Muscle of arm (tissue), 12 donors: ENCODE results near the gene DPYSL3. TPM values are rescaled to one million over a fixed set of nuclear protein-coding genes. Genes with fewer than 3 reads are reported as not detected.

Experiments
- DNase-seq: peaks from one replicate; pipeline ENCODE4 v3.0.0-alpha.2; 2013
- polyA plus RNA-seq, 12 donors: library from polyadenylated mRNA; unstranded; fragments of 120-200 nt; gene quantifications; one replicate each; pipeline ENCODE4 v1.2.1, GENCODE V29; 2013; ENCODE audit not compliant: insufficient read length in 12 of 12

DPYSL3 gene
- polyA plus RNA-seq, 12 donors: 96.8 to 167 (median 117) TPM; not detected in 1

GRCh38 chr5:147406636-147407035 is 103.2 kb downstream of the DPYSL3 start:
- no peak for DNase-seq

DNA sequence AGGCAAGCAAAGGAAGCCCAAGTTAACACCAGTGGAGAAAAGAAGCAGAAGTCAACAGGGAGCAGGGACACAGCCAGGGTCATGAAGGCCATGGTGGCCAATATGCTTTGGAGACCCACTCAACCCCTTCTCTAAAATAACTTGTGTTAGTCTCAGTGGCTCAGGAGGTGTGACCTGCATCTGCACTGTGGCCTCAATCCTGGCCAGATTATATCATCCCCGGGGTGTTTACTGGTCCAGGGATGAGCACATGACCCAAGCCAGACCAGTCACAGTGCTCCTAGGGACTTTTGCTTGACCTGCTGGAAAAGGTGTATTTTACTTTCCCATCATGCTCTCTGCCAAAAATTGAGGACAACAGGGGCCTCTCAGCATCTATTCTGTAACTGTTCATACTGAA is 105.2 kb downstream of the DPYSL3 start:
- DNase-seq: no peak

DNA sequence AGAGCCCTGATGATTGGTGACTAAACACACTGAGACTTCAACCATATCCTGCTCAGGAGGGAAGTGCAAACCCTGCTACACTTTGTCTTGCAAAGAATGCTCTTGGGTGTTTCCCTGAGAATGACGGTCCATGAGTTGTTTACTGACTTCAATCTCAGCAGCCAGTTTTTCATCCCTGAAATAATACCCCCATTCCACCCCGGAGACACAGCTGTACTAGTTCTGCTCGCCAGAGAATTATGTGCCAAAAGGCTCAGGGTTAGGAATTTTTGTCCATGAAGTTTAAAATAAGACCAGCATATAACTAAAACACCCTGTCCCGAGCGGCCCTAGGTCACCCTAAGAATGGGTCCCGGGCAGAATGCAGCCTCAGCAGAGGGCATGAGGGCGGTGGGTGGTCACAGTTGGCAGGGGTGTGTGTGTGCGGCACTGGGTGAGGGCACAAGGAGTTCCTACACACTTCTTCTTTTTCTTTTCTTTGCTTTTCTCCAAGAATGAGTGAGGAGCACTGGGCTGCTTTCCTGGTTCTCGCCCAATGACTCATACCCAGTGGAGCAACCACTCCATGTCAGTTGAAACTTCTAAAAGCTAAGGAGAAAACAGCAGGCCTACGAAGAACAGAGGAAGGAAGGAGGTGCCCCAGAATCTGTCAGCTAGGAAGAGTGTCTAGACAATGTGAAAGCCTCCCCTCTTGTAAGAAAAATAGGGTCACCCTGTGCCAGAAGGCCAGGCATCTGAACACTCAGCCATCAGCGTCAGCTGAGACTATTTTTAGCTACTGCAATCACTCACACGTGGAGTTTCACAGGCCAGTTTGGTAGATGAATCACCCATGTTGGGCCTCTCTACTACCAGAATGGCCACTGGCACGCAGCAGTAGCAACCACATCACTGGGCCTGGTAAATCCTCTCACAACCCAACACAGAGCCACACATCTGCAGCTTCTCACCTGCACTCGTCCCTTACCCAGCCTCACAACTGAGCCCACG is 105.9 kb downstream of the DPYSL3 start:
- peak; percentile 35 for DNase-seq

GRCh38 chr5:147400881-147401280 is 109.0 kb downstream of the DPYSL3 start:
- no peak for DNase-seq

- DNase-seq: no peak
These were observed 109.6 kb downstream of the DPYSL3 start for GRCh38 chr5:147400126-147400809.

DNA sequence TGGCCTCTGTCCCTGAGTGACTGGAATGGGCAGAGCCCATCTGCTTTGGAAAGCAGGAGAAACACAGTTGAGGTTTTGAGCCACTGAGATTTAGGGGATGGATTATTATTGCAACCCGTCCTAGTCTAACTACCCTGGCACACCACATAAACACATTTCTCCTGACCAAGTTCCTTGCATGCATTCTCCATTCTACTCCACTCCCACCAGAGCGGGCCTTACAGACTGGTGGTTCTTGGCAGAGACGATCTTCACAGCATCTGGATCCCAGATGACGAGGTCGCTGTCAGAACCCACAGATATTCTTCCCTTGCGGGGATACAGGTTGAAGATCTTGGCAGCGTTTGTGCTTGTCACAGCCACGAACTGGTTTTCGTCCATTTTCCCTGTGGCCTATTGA is 111.0 kb downstream of the DPYSL3 start:
- no peak for DNase-seq

GRCh38 chr5:147397616-147398015 is 112.3 kb downstream of the DPYSL3 start:
- DNase-seq: no peak

- no peak for DNase-seq
These were observed 113.6 kb downstream of the DPYSL3 start for GRCh38 chr5:147396070-147396823.

DNA sequence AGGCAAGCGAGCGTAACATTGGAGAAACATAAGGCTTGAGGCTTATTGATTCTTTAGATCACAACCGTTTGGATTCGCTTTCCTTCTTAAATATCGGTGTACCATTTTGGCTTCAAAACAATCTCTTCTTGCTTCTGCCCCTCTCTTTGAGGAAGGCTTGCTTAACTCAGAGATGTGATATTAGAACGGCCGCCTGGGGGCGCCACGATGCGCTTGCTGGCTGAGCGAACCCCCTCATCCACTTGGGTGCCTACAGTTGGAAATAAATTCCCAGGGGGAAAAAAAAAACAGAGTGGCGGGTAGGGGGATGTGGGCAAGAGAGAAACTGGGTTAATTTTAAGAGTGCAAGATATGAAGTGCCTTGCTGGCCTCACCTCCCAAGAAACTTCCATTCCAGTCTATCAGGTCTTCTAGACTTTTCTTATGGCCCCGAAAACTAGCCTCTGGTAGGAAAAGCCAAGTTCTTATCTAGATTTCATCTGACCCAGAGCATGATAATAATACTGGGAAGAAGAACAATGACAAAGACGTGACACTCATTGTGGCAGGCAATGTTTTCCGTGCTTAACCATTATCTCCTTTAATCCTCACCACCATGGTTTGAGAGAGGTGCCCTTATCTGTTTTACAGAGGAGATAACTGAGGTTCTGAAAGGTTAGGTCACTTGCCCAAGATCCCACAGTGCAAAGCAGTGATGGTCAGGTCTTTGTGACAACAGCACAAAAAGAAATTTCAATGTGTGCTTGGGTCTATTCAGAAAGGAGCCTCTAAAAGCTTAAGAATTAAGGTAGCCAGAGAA is 115.8 kb downstream of the DPYSL3 start:
- DNase-seq: no peak

DNA sequence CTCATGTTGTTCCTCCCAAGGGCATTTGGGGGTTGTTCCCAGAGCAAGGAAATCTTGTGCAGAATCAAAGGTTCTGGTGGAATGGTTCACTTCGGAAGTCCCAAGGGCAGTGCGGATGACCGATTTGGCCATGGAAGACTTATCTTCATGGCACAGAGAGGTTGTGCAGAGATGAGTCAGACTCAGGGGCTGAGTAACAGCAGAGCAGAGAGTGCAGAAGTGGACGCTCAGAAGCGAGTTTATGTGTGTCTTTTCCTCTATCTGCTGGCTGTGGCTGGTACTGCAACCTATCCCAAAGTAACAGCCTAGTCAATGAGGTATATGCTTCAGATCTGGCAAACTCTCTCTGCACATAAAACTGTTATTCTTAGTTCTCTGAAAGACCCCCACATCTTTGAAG is 118.1 kb downstream of the DPYSL3 start:
- no peak for DNase-seq

DNA sequence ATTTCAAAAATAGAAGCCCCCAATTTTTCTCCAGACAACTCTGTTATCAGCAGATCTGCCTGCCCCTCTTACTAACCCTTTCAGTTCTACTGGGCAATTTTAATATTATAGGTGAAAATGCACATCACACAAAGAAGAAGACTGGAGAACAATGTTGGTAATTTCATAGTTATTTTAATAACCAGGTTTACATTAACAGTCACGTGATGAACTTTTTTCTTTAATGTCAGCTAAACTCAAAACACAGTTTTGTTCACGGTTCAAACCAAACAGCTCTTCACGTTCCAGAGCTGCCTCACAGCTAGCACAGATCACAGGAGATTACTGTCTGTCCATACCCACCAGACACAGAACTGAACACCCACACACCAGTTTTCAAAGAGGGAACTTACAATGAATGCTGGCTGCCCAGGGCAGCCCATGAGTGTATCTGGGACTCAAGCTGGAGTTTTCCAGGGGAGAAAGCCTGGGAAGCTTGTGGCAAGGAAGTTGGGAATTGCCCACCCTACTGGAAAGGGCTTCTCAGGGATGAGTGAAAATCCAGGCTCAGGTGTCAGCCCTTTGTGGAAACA is 119.1 kb downstream of the DPYSL3 start:
- DNase-seq: no peak

GRCh38 chr5:147388184-147389108 is 121.4 kb downstream of the DPYSL3 start:
- no peak for DNase-seq

- DNase-seq: no peak
These were observed 122.8 kb downstream of the DPYSL3 start for GRCh38 chr5:147387109-147387508.

- no peak for DNase-seq
These were observed 125.3 kb downstream of the DPYSL3 start for GRCh38 chr5:147384346-147385193.

DNA sequence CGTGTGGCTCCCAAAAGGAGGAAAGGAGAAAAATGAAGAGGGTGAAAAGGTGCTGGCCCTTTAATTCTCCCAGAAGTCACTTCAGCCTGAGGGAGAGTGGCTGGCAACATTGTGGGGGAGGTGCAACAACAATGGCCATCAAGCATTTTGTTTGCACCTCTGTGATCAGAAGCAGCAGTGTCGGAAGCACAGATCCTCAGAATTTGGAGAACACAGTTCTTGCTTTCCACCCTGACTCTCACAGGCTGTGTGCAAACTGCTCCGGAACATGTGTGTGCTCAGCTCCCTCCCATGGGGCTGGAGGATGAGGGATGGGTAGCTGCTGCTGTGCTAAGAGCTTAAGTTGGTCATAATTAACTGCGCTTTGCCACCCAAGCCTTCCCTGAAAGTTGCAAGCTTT is 127.1 kb downstream of the DPYSL3 start:
- DNase-seq: no peak

GRCh38 chr5:147381555-147381954 is 128.3 kb downstream of the DPYSL3 start:
- no peak for DNase-seq

- no peak for DNase-seq
These were observed 132.2 kb downstream of the DPYSL3 start for GRCh38 chr5:147377682-147378081.

DNA sequence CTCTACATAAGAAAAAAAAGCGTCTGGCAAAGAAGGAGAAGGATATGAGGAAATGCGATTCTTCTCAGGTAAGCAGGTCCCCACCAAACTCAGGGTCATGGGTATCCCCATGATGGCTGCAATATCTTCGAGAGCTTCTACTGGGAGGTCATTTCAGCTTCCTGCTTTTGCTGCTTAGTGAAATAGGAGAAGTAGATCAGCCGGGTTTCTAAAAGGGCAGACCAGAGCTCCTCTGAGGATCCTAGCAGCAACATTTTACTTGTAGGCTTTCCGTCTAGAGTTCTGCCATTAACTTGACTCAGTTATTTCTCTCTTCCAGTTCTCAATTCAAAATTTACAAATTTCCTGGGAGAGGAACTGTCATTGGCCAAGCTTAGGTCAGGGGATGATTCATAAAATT is 134.7 kb downstream of the DPYSL3 start:
- DNase-seq: no peak

DNA sequence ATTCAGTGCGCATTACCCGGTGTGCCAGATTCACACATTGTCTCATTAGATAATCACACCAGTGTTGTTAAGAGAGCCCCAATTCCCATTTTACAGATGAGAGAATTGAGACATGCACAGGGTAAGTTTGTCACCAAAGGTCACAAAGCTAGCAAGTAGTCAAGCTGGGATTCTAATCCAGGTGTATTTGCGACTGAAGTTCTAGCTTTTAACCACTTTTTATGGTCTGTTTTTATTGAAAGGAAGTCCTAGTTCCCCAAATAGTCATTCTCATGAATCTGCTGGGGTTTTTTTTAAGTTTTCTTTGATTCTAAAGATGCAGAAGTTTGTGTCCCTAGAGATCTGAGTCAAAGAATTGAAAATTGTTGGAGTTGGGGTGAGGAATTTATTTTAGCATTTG is 136.5 kb downstream of the DPYSL3 start:
- no peak for DNase-seq
